ENCODE results near the gene DAPK2. TPM values are rescaled to one million over a fixed set of nuclear protein-coding genes. Genes with fewer than 3 reads are reported as not detected.
"Not testable (repeated sequence)": the region's sequence is repeated elsewhere in the genome, so short reads cannot be mapped to it uniquely, and the experiment has no call there.

The DAPK2 gene
- total RNA-seq, 1 experiment from 2014 or later: 1.4 TPM

- Histone ChIP-seq H3K4me1 (ENCODE audit: insufficient read depth, low read length) (peaks cover 9% of the 10 kb centered on the region; the same call in 1 of the 2 replicates), H3K4me2 (ENCODE audit: low read length) (no peak overlapping the region), H3K27me3 (ENCODE audit: low read length) (no peaks in the 10 kb centered on the region), H3K9me3 (ENCODE audit: low read length) (no peaks in the 10 kb centered on the region), H3K9me2 (replicated peaks; ENCODE audit: low read length) (no peaks in the 10 kb centered on the region), H4K20me1 (ENCODE audit: low read length) (no peaks in the 10 kb centered on the region), H2AFZ (ENCODE audit: low read length) (no peak overlapping the region), H3F3A (ENCODE audit: low read length, unreplicated experiment) (no peaks in the 10 kb centered on the region), H3K27ac (ENCODE audit: low read length) (no peak overlapping the region), H3K4me3 (ENCODE audit: low read length) (no peak overlapping the region), H3K36me3 (ENCODE audit: low read depth, low read length) (no peaks in the 10 kb centered on the region), H3K79me2 (ENCODE audit: low read length) (no peaks in the 10 kb centered on the region), H3K9ac (ENCODE audit: low read length) (no peak overlapping the region)
- intact Hi-C loops (cut with micrococcal nuclease): no loop called here
- TF ChIP-seq CTCF (conservative IDR thresholded peaks at IDR 0.05; ENCODE audit: low read depth, low read length): no peak
- TF ChIP-seq EZH2phosphoT487 (IDR thresholded peaks at IDR 0.05; ENCODE audit: borderline replicate concordance, low read length): no peak
- no peak for TF ChIP-seq EZH2 (IDR thresholded peaks at IDR 0.05; ENCODE audit: low read length, unreplicated experiment)
- CTCF ChIA-PET: no interaction called here
- BruUV-seq (replicated peaks): no TSS peak
- ATAC-seq (no peak), DNase-seq (no peak)
- POLR2A ChIA-PET (ENCODE audit: unreplicated experiment): no interaction called here
Observed at GRCh38 chr15:63900306-63900705, 146.0 kb downstream of the DAPK2 start.

- H3K9me3 ChIP-seq (ENCODE audit: low read length); BruUV-seq (replicated peaks); H3K36me3 ChIP-seq (ENCODE audit: low read depth, low read length); H3K9ac ChIP-seq (ENCODE audit: low read length); H3K9me2 ChIP-seq (replicated peaks; ENCODE audit: low read length); H2AFZ ChIP-seq (ENCODE audit: low read length); intact Hi-C loops (cut with micrococcal nuclease); H3K27ac ChIP-seq (ENCODE audit: low read length); H4K20me1 ChIP-seq (ENCODE audit: low read length); DNase-seq; H3F3A ChIP-seq (ENCODE audit: low read length, unreplicated experiment); H3K4me2 ChIP-seq (ENCODE audit: low read length); H3K79me2 ChIP-seq (ENCODE audit: low read length); CTCF ChIA-PET; H3K27me3 ChIP-seq (ENCODE audit: low read length); ATAC-seq; POLR2A ChIA-PET (ENCODE audit: unreplicated experiment); H3K4me3 ChIP-seq (ENCODE audit: low read length); H3K4me1 ChIP-seq (ENCODE audit: insufficient read depth, low read length): not testable (repeated sequence)
Observed at GRCh38 chr15:63899606-63900005, 146.7 kb downstream of the DAPK2 start.

GRCh38 chr15:63899193-63899592 lies 147.1 kb downstream of the DAPK2 start:
- BruUV-seq (replicated peaks): no TSS peak
- no peaks in the 10 kb centered on the region for H3K9me3 ChIP-seq (ENCODE audit: low read length)
- no peaks in the 10 kb centered on the region for H3K79me2 ChIP-seq (ENCODE audit: low read length)
- H3K4me2 ChIP-seq (ENCODE audit: low read length): no peak overlapping the region
- TF ChIP-seq CTCF (conservative IDR thresholded peaks at IDR 0.05; ENCODE audit: low read depth, low read length) (no peak), EZH2phosphoT487 (IDR thresholded peaks at IDR 0.05; ENCODE audit: borderline replicate concordance, low read length) (no peak), EZH2 (IDR thresholded peaks at IDR 0.05; ENCODE audit: low read length, unreplicated experiment) (no peak)
- no peaks in the 10 kb centered on the region for H3K27me3 ChIP-seq (ENCODE audit: low read length)
- DNase-seq: no peak
- peaks cover 9% of the 10 kb centered on the region; the same call in 1 of the 2 replicates for H3K4me1 ChIP-seq (ENCODE audit: insufficient read depth, low read length)
- POLR2A ChIA-PET (ENCODE audit: unreplicated experiment): no interaction called here
- no peaks in the 10 kb centered on the region for H3K9me2 ChIP-seq (replicated peaks; ENCODE audit: low read length)
- no peak overlapping the region for H3K4me3 ChIP-seq (ENCODE audit: low read length)
- no peak overlapping the region for H3K27ac ChIP-seq (ENCODE audit: low read length)
- no peak overlapping the region for H3K9ac ChIP-seq (ENCODE audit: low read length)
- CTCF ChIA-PET: no interaction called here
- no peaks in the 10 kb centered on the region for H3F3A ChIP-seq (ENCODE audit: low read length, unreplicated experiment)
- no peak overlapping the region for H2AFZ ChIP-seq (ENCODE audit: low read length)
- ATAC-seq: no peak
- H3K36me3 ChIP-seq (ENCODE audit: low read depth, low read length): no peaks in the 10 kb centered on the region
- no peaks in the 10 kb centered on the region for H4K20me1 ChIP-seq (ENCODE audit: low read length)
- intact Hi-C loops (cut with micrococcal nuclease): no loop called here
